ENCODE data around the gene SH2B3.

DNA sequence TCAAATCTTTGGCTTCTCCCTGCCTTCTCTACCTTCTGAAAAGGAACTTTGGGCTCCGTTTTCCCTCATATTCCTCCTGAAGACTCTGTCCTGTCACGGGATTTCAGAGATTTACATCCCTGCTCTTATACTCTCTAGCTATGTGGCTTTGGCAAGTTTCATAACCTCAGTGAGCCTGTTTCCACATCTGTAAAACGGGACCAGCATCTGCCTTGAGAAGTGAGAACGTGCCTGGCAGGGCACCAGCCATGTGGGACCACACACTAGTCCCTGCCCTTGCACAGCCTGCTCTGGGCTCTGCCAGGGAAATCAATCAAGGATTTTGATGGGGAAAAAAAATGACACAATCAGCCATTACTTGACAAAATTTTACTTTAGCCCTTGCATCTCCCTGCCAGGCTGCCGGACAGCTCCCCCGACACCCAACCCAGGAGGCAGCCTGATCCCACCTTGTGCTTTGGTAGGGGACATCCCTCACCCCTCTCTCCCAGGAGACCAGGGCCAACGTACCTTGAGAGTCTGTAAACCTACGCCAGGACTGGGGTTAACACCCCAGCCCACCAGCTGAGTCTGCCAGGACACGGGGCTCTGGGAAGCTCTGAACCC is 45.3 kb upstream of the SH2B3 start:
- TF ChIP-seq POLR2AphosphoS5 (IDR thresholded peaks at IDR 0.05; ENCODE audit: low read depth, low read length) (no peak), SPI1 (IDR thresholded peaks at IDR 0.05; ENCODE audit: low read depth, low read length) (no peak), POLR2A (IDR thresholded peaks at IDR 0.05; ENCODE audit: low read depth, low read length) (no peak), TAF1 (IDR thresholded peaks at IDR 0.05; ENCODE audit: low read depth, low read length) (no peak)

All from GM12891 (cell line).